HepG2 (cell line): ENCODE data around the gene CNNM4. TPM values are rescaled to one million over a fixed set of nuclear protein-coding genes. Genes with fewer than 3 reads are reported as not detected.
A peak's percentile ranks its signal among the peaks of the same experiment; 100 is the strongest.

Source experiments
- ATAC-seq: fragments of 200-7000 bp; cut with Tn5 transposase; 3 replicates; pipeline ENCODE4 v1.9.1; 2020; ENCODE audit warnings: mild to moderate bottlenecking, moderate library complexity
- BruUV-seq: library from RNA; stranded (reverse); fragments of 400-500 nt; replicated peaks from 2 replicates; lab custom pipeline; 2021; lab: Mats Ljungman, UMichigan
- CTCF ChIA-PET: fragments of 300-600 bp; formaldehyde crosslinking; extraction: SDS; loops from one replicate; lab custom pipeline; 2021; ENCODE audit warnings: low total read pairs, inconsistent platforms, low intra/inter-chr PET ratio; lab: Yijun Ruan, JAX
- POLR2A ChIA-PET: fragments of 350-600 bp; sonication (Branson Sonifier 250); formaldehyde crosslinking; loops from one replicate; lab custom pipeline; 2020; ENCODE audit warnings: antibody characterized with exemption, inconsistent platforms; lab: Yijun Ruan, JAX
- DNase-seq: peaks from one replicate; pipeline ENCODE4 v3.0.0-alpha.2; 2015; ENCODE audit warnings: low spot score
- FAIRE-seq: peaks from 3 replicates; lab custom pipeline; 2011; peaks lifted over from hg19 to GRCh38; lab: Jason Lieb, UNC
- H2AFZ ChIP-seq: one replicate; pipeline ENCODE4 v1.6.1; 2011; ENCODE audit warnings: low read length, inconsistent platforms
- H3K27ac ChIP-seq: fragments of 300-600 bp; 3 replicates; pipeline ENCODE4 v1.8.0; 2011; ENCODE audit warnings: mixed run types, mild to moderate bottlenecking, mixed read lengths, low read length, inconsistent platforms; ENCODE audit not compliant: insufficient read depth; ENCODE audit errors: extremely low read length
- H3K27me3 ChIP-seq, 2 experiments: fragments of 200-600 bp in 1 of 2; 2 replicates in 1 of 2; 3 replicates in 1 of 2; pipeline versions ENCODE4 v1.6.0 to v1.8.0; 2011; ENCODE audit warnings: low read length in 2 of 2, mild to moderate bottlenecking in 2 of 2, moderate library complexity in 2 of 2, inconsistent platforms in 1 of 2; ENCODE audit not compliant: insufficient read depth in 2 of 2, control insufficient read depth in 1 of 2
- H3K36me3 ChIP-seq, 2 experiments: fragments of 200-600 bp in 1 of 2; replicated peaks in 1 of 2; 2 replicates in 1 of 2; 3 replicates in 1 of 2; pipeline versions ENCODE4 v1.5.1 to v1.8.0; 2011; ENCODE audit warnings: low read length in 2 of 2, inconsistent platforms in 1 of 2; ENCODE audit not compliant: insufficient read depth in 2 of 2, control insufficient read depth in 1 of 2
- H3K4me1 ChIP-seq: 2 replicates; pipeline ENCODE4 v1.5.1; 2012; ENCODE audit warnings: low read length, inconsistent platforms; ENCODE audit not compliant: insufficient read depth
- H3K4me2 ChIP-seq: 2 replicates; pipeline ENCODE4 v1.6.0; 2011; ENCODE audit warnings: low read depth, low read length, inconsistent platforms
- H3K4me3 ChIP-seq, 3 experiments: fragments of 200-600 bp in 1 of 3; sonication (generic), shearing (Covaris generic) in 1 of 3; replicated peaks in 1 of 3; 2 replicates each; pipeline ENCODE4 v1.5.1; 2011 to 2016; ENCODE audit warnings: low read length in 3 of 3, inconsistent platforms in 2 of 3, low read depth in 2 of 3, mild to moderate bottlenecking in 2 of 3, control low read depth in 1 of 3, mixed read lengths in 1 of 3; ENCODE audit not compliant: insufficient read depth in 1 of 3
- H3K79me2 ChIP-seq: one replicate; pipeline ENCODE4 v1.6.1; 2011; ENCODE audit warnings: low read length, inconsistent platforms; ENCODE audit not compliant: insufficient read depth
- H3K9ac ChIP-seq: 2 replicates; pipeline ENCODE4 v1.6.0; 2011; ENCODE audit warnings: mild to moderate bottlenecking, low read depth, low read length, inconsistent platforms; ENCODE audit not compliant: insufficient read depth
- H3K9me3 ChIP-seq: 2 replicates; pipeline ENCODE4 v1.5.1; 2012; ENCODE audit warnings: mild to moderate bottlenecking, low read length
- H4K20me1 ChIP-seq: 2 replicates; pipeline ENCODE4 v1.6.0; 2011; ENCODE audit warnings: inconsistent platforms, mild to moderate bottlenecking, low read length, moderate library complexity; ENCODE audit not compliant: insufficient read depth
- FOXK1 ChIP-seq: sonication (generic); formaldehyde crosslinking; IDR thresholded peaks from 2 replicates; pipeline ENCODE4 v1.4.0; 2020; ENCODE audit warnings: low read depth, missing genetic modification reagents, borderline replicate concordance
- ZEB1 ChIP-seq: IDR thresholded peaks from 2 replicates; pipeline ENCODE4 v1.6.1; 2012; ENCODE audit warnings: mild to moderate bottlenecking, low read depth, inconsistent platforms; ENCODE audit not compliant: insufficient replicate concordance
- WGBS: methylation state at CpG from one replicate; pipeline ENCODE4 v1.1.6; 2017; ENCODE audit warnings: low lambda C conversion rate; 5-methylcytosine and 5-hydroxymethylcytosine counted together
- in situ Hi-C: cut with HindIII; loops from 2 replicates; pipeline ENCODE4 v1.10.0; 2017; ENCODE audit warnings: low pct_unique_long_range_greater_than_20kb; ENCODE audit not compliant: extremely low pct_ligation_motif_present
- intact Hi-C: fragments of 100-400 bp; cut with micrococcal nuclease; formaldehyde crosslinking; loops from one replicate; pipeline ENCODE4 v1.10.0; 2022; ENCODE audit not compliant: unreplicated experiment
- polyA plus RNA-seq, 8 experiments: library from polyadenylated mRNA; depleted of rRNA in 3 of 8; stranded (reverse) in 7 of 8; unstranded in 1 of 8; fragments of >200 nt; fragmentation: Illumina TruSeq in 4 of 8; extraction: Trizol in 4 of 8; gene quantifications; 2 replicates each; pipeline versions ENCODE4 v1.2.1 to v1.2.3, GENCODE V29; 2011 to 2016; ENCODE audit warnings: low read depth in 4 of 8, missing spikeins in 1 of 8, mixed read lengths in 1 of 8; ENCODE audit not compliant: insufficient read depth in 1 of 8
- total RNA-seq, 5 experiments: library from RNA; depleted of rRNA; stranded (reverse); fragments of >200 nt; fragmentation: Illumina TruSeq; extraction: Trizol; gene quantifications; 2 replicates each; pipeline ENCODE4 v1.2.3, GENCODE V29; 2016; ENCODE audit warnings: low read depth in 1 of 5
- TF ChIP-seq, protein P1 (sequence below): sonication (generic); formaldehyde crosslinking; IDR thresholded peaks from 2 replicates; pipeline ENCODE4 v1.4.0; 2020; ENCODE audit warnings: missing genetic modification reagents, mild to moderate bottlenecking, borderline replicate concordance
- TF ChIP-seq, protein P2 (sequence below): sonication (generic); formaldehyde crosslinking; IDR thresholded peaks from 2 replicates; pipeline ENCODE4 v1.5.0; 2020; ENCODE audit warnings: mild to moderate bottlenecking, missing genetic modification reagents, borderline replicate concordance
- TF ChIP-seq, protein P3 (sequence below): sonication (generic); formaldehyde crosslinking; conservative IDR thresholded peaks from 2 replicates; pipeline ENCODE4 v1.4.0; 2020; ENCODE audit warnings: missing genetic modification reagents
- TF ChIP-seq, protein P4 (sequence below), 2 experiments: IDR thresholded peaks; 2 replicates each; pipeline ENCODE4 v1.6.1; 2011 to 2012; ENCODE audit warnings: low read length in 2 of 2, borderline replicate concordance in 1 of 2, low read depth in 1 of 2, mild to moderate bottlenecking in 1 of 2, moderate library complexity in 1 of 2

The CNNM4 gene
- total and polyA plus RNA-seq, 2 of the 13 experiments (the other 11 are each of a cell fraction or from before 2014, with no cell fraction given): 5.9 to 8.4 TPM

DNA sequence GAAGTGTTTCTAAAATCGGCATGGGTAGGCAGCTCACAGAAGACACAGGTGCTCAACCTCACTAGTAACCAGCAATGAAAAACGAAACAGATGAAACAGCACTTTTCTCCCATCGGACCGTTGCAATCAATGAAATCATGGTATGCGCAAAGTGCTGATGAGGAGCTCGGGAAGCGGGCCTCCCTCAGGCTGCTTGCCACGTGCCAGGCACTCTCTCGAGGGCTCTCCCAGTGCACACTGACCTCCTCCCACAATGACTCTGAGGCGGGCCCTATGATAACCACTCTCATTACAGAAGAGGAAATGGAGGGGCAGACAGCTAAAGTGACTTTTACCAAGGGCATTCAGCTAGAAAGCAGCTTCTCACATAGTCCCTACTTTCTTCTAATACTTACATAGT lies 86.9 kb downstream of the CNNM4 start:
- TSS peak; percentile 39 for BruUV-seq
- DNase-seq (no peak), FAIRE-seq (no peak), ATAC-seq (no peak)
- Histone ChIP-seq H2AFZ (no peak overlapping the region), H3K9me3 (no peaks in the 10 kb centered on the region), H3K27me3 (no peaks in the 10 kb centered on the region), H4K20me1 (no peaks in the 10 kb centered on the region), H3K27ac (no peak overlapping the region), H3K79me2 (no peaks in the 10 kb centered on the region), H3K4me3 (no peak overlapping the region), H3K36me3 (peaks cover 8 to 30% of the 10 kb centered on the region in 2 experiments), H3K4me2 (no peak overlapping the region), H3K4me1 (peaks cover 14% of the 10 kb centered on the region), H3K9ac (no peak overlapping the region)
- intact Hi-C loops: no loop called here
- POLR2A ChIA-PET: interaction anchor here (1.1 to 3.3 kb wide), 3 partner anchors 9 to 21 kb away, joined by 3 to 16 read pairs (median 8); partner anchors contain the start of gene ANKRD39
- 97% methylated on average over 10 of the region's 10 CpGs for WGBS
- CTCF ChIA-PET: no interaction called here
- in situ Hi-C loops: no loop called here
- TF ChIP-seq, protein P1, sequence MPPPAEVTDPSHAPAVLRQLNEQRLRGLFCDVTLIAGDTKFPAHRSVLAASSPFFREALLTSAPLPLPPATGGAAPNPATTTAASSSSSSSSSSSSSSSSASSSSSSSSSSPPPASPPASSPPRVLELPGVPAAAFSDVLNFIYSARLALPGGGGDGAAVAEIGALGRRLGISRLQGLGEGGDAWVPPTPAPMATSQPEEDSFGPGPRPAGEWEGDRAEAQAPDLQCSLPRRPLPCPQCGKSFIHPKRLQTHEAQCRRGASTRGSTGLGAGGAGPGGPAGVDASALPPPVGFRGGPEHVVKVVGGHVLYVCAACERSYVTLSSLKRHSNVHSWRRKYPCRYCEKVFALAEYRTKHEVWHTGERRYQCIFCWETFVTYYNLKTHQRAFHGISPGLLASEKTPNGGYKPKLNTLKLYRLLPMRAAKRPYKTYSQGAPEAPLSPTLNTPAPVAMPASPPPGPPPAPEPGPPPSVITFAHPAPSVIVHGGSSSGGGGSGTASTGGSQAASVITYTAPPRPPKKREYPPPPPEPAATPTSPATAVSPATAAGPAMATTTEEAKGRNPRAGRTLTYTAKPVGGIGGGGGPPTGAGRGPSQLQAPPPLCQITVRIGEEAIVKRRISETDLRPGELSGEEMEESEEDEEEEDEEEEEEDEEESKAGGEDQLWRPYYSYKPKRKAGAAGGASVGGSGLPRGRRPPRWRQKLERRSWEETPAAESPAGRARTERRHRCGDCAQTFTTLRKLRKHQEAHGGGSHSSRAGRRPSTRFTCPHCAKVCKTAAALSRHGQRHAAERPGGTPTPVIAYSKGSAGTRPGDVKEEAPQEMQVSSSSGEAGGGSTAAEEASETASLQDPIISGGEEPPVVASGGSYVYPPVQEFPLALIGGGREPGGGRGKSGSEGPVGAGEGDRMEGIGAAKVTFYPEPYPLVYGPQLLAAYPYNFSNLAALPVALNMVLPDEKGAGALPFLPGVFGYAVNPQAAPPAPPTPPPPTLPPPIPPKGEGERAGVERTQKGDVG (CRISPR knock-in tag): no peak
- TF ChIP-seq FOXK1 (CRISPR knock-in tag): no peak
- TF ChIP-seq, protein P2, sequence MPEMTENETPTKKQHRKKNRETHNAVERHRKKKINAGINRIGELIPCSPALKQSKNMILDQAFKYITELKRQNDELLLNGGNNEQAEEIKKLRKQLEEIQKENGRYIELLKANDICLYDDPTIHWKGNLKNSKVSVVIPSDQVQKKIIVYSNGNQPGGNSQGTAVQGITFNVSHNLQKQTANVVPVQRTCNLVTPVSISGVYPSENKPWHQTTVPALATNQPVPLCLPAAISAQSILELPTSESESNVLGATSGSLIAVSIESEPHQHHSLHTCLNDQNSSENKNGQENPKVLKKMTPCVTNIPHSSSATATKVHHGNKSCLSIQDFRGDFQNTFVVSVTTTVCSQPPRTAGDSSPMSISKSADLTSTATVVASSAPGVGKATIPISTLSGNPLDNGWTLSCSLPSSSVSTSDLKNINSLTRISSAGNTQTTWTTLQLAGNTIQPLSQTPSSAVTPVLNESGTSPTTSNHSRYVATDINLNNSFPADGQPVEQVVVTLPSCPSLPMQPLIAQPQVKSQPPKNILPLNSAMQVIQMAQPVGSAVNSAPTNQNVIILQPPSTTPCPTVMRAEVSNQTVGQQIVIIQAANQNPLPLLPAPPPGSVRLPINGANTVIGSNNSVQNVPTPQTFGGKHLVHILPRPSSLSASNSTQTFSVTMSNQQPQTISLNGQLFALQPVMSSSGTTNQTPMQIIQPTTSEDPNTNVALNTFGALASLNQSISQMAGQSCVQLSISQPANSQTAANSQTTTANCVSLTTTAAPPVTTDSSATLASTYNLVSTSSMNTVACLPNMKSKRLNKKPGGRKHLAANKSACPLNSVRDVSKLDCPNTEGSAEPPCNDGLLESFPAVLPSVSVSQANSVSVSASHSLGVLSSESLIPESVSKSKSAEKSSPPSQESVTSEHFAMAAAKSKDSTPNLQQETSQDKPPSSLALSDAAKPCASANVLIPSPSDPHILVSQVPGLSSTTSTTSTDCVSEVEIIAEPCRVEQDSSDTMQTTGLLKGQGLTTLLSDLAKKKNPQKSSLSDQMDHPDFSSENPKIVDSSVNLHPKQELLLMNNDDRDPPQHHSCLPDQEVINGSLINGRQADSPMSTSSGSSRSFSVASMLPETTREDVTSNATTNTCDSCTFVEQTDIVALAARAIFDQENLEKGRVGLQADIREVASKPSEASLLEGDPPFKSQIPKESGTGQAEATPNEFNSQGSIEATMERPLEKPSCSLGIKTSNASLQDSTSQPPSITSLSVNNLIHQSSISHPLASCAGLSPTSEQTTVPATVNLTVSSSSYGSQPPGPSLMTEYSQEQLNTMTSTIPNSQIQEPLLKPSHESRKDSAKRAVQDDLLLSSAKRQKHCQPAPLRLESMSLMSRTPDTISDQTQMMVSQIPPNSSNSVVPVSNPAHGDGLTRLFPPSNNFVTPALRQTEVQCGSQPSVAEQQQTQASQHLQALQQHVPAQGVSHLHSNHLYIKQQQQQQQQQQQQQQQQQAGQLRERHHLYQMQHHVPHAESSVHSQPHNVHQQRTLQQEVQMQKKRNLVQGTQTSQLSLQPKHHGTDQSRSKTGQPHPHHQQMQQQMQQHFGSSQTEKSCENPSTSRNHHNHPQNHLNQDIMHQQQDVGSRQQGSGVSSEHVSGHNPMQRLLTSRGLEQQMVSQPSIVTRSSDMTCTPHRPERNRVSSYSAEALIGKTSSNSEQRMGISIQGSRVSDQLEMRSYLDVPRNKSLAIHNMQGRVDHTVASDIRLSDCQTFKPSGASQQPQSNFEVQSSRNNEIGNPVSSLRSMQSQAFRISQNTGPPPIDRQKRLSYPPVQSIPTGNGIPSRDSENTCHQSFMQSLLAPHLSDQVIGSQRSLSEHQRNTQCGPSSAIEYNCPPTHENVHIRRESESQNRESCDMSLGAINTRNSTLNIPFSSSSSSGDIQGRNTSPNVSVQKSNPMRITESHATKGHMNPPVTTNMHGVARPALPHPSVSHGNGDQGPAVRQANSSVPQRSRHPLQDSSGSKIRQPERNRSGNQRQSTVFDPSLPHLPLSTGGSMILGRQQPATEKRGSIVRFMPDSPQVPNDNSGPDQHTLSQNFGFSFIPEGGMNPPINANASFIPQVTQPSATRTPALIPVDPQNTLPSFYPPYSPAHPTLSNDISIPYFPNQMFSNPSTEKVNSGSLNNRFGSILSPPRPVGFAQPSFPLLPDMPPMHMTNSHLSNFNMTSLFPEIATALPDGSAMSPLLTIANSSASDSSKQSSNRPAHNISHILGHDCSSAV (CRISPR knock-in tag): no peak
- TF ChIP-seq, protein P3, sequence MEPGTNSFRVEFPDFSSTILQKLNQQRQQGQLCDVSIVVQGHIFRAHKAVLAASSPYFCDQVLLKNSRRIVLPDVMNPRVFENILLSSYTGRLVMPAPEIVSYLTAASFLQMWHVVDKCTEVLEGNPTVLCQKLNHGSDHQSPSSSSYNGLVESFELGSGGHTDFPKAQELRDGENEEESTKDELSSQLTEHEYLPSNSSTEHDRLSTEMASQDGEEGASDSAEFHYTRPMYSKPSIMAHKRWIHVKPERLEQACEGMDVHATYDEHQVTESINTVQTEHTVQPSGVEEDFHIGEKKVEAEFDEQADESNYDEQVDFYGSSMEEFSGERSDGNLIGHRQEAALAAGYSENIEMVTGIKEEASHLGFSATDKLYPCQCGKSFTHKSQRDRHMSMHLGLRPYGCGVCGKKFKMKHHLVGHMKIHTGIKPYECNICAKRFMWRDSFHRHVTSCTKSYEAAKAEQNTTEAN (CRISPR knock-in tag): no peak
- TF ChIP-seq, protein P4, sequence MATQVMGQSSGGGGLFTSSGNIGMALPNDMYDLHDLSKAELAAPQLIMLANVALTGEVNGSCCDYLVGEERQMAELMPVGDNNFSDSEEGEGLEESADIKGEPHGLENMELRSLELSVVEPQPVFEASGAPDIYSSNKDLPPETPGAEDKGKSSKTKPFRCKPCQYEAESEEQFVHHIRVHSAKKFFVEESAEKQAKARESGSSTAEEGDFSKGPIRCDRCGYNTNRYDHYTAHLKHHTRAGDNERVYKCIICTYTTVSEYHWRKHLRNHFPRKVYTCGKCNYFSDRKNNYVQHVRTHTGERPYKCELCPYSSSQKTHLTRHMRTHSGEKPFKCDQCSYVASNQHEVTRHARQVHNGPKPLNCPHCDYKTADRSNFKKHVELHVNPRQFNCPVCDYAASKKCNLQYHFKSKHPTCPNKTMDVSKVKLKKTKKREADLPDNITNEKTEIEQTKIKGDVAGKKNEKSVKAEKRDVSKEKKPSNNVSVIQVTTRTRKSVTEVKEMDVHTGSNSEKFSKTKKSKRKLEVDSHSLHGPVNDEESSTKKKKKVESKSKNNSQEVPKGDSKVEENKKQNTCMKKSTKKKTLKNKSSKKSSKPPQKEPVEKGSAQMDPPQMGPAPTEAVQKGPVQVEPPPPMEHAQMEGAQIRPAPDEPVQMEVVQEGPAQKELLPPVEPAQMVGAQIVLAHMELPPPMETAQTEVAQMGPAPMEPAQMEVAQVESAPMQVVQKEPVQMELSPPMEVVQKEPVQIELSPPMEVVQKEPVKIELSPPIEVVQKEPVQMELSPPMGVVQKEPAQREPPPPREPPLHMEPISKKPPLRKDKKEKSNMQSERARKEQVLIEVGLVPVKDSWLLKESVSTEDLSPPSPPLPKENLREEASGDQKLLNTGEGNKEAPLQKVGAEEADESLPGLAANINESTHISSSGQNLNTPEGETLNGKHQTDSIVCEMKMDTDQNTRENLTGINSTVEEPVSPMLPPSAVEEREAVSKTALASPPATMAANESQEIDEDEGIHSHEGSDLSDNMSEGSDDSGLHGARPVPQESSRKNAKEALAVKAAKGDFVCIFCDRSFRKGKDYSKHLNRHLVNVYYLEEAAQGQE (IDR thresholded peaks at IDR 0.05; ENCODE audit: borderline replicate concordance in 1 of 2, low read depth in 1 of 2, low read length in 2 of 2): no peak
- TF ChIP-seq ZEB1: no peak
